GM23338 (cell line): ENCODE results near the gene PTGDR2. TPM values are rescaled to one million over a fixed set of nuclear protein-coding genes. Genes with fewer than 3 reads are reported as not detected.

Experiments used
- ATAC-seq: fragments of 200-7000 bp; cut with Tn5 transposase; 3 replicates; pipeline ENCODE4 v1.9.1; 2020
- DNase-seq: peaks from one replicate; pipeline ENCODE4 v3.0.0-alpha.2; 2015; ENCODE audit warnings: low spot score
- H2AFZ ChIP-seq: fragments of 200-600 bp; sonication (generic); 2 replicates; pipeline ENCODE4 v1.8.0; 2016; ENCODE audit warnings: antibody characterized with exemption, mild to moderate bottlenecking, moderate library complexity
- H3F3A ChIP-seq: fragments of 200-600 bp; sonication (generic); replicated peaks from 2 replicates; pipeline ENCODE4 v1.8.0; 2017; ENCODE audit warnings: antibody characterized with exemption, mixed run types, low read depth
- H3K27ac ChIP-seq: fragments of 200-600 bp; sonication (generic); 2 replicates; pipeline ENCODE4 v1.6.1; 2016; ENCODE audit warnings: low read depth
- H3K27me3 ChIP-seq: fragments of 200-600 bp; sonication (generic); 2 replicates; pipeline ENCODE4 v1.8.0; 2016; ENCODE audit warnings: mild to moderate bottlenecking, mixed run types, moderate library complexity; ENCODE audit not compliant: insufficient read depth
- H3K36me3 ChIP-seq: fragments of 200-600 bp; sonication (generic); 2 replicates; pipeline ENCODE4 v1.8.0; 2016; ENCODE audit warnings: mild to moderate bottlenecking; ENCODE audit not compliant: insufficient read depth
- H3K4me1 ChIP-seq: fragments of 200-600 bp; sonication (generic); 2 replicates; pipeline ENCODE4 v1.8.0; 2016; ENCODE audit warnings: mild to moderate bottlenecking, moderate library complexity; ENCODE audit not compliant: insufficient read depth
- H3K4me2 ChIP-seq: fragments of 200-600 bp; sonication (generic); 2 replicates; pipeline ENCODE4 v1.7.1; 2017; ENCODE audit warnings: mixed run types
- H3K4me3 ChIP-seq: fragments of 200-600 bp; sonication (generic); 2 replicates; pipeline ENCODE4 v1.6.1; 2016; ENCODE audit warnings: mixed run types
- H3K79me2 ChIP-seq: fragments of 200-600 bp; sonication (generic); replicated peaks from 2 replicates; pipeline ENCODE4 v1.8.0; 2017; ENCODE audit warnings: mild to moderate bottlenecking; ENCODE audit not compliant: insufficient read depth
- H3K9me2 ChIP-seq: fragments of 200-600 bp; sonication (generic); 2 replicates; pipeline ENCODE4 v1.8.0; 2017; ENCODE audit not compliant: insufficient read depth
- H4K20me1 ChIP-seq: fragments of 200-600 bp; sonication (generic); replicated peaks from 2 replicates; pipeline ENCODE4 v1.8.0; 2017; ENCODE audit warnings: mild to moderate bottlenecking; ENCODE audit not compliant: insufficient read depth
- H3K27ac Mint-ChIP-seq: 2 replicates; pipeline ENCODE4 v1.8.0; 2020; ENCODE audit warnings: inconsistent platforms, mild to moderate bottlenecking, moderate library complexity, mixed read lengths
- H3K27me3 Mint-ChIP-seq: 3 replicates; pipeline ENCODE4 v1.8.0; 2022; ENCODE audit warnings: low read depth, mild to moderate bottlenecking, moderate library complexity, mixed read lengths, inconsistent platforms; ENCODE audit not compliant: insufficient read depth, poor library complexity
- H3K36me3 Mint-ChIP-seq: 3 replicates; pipeline ENCODE4 v1.8.0; 2021; ENCODE audit warnings: low read depth, mild to moderate bottlenecking, inconsistent platforms, moderate library complexity, mixed read lengths
- H3K4me1 Mint-ChIP-seq: 3 replicates; pipeline ENCODE4 v1.8.0; 2020; ENCODE audit warnings: mild to moderate bottlenecking, inconsistent platforms, mixed read lengths
- H3K4me3 Mint-ChIP-seq: 3 replicates; pipeline ENCODE4 v1.8.0; 2021; ENCODE audit warnings: moderate library complexity, mild to moderate bottlenecking, inconsistent platforms, mixed read lengths
- H3K9me3 Mint-ChIP-seq: 3 replicates; pipeline ENCODE4 v1.8.0; 2020; ENCODE audit warnings: moderate library complexity, mild to moderate bottlenecking, inconsistent platforms, mixed read lengths
- CREB1 ChIP-seq: fragments of 250-450 bp; sonication (Bioruptor Pico); IDR thresholded peaks from 2 replicates; pipeline ENCODE4 v1.5.0; 2020; ENCODE audit warnings: low read depth, mild to moderate bottlenecking, moderate library complexity
- ETS1 ChIP-seq: IDR thresholded peaks from 2 replicates; pipeline ENCODE4 v1.6.1; 2016; ENCODE audit warnings: antibody characterized with exemption
- EZH2 ChIP-seq: fragments of 200-600 bp; sonication (generic); IDR thresholded peaks from one replicate; pipeline ENCODE4 v1.8.0; 2017; ENCODE audit warnings: antibody characterized with exemption, mild to moderate bottlenecking, low read depth; ENCODE audit not compliant: unreplicated experiment
- EZH2phosphoT487 ChIP-seq: fragments of 200-600 bp; sonication (generic); IDR thresholded peaks from one replicate; pipeline ENCODE4 v1.8.1; 2018; ENCODE audit warnings: antibody characterized with exemption; ENCODE audit not compliant: unreplicated experiment
- POLR2AphosphoS5 ChIP-seq: IDR thresholded peaks from 2 replicates; pipeline ENCODE4 v1.6.1; 2016; ENCODE audit warnings: antibody characterized with exemption, low read depth
- ZNF331 ChIP-seq: fragments of 250-450 bp; sonication (Bioruptor Pico); IDR thresholded peaks from 2 replicates; pipeline ENCODE4 v1.5.0; 2020; ENCODE audit warnings: low read depth, mild to moderate bottlenecking, moderate library complexity
- ZNF462 ChIP-seq: fragments of 250-450 bp; sonication (Bioruptor Pico); IDR thresholded peaks from 2 replicates; pipeline ENCODE4 v1.5.0; 2020; ENCODE audit warnings: mild to moderate bottlenecking, moderate library complexity
- polyA plus RNA-seq: library from polyadenylated mRNA; unstranded; fragments of >200 nt; fragmentation: Nextera tagmentation; extraction: Ambion mirVana; gene quantifications from 2 replicates; pipeline ENCODE4 v1.2.1, GENCODE V29; 2016
- total RNA-seq: library from RNA; depleted of rRNA; stranded (reverse); fragments of >200 nt; shearing (Covaris generic); gene quantifications from 2 replicates; pipeline ENCODE4 v1.2.3, GENCODE V29; 2014

The PTGDR2 gene
- total and polyA plus RNA-seq, 2 experiments from 2014 or later: 0.24 to 0.73 TPM

GRCh38 chr11:60831143-60831500, 24.6 kb downstream of the PTGDR2 start (continued):
- TF ChIP-seq ZNF462 (CRISPR knock-in tag) (no peak), POLR2AphosphoS5 (no peak)

DNA sequence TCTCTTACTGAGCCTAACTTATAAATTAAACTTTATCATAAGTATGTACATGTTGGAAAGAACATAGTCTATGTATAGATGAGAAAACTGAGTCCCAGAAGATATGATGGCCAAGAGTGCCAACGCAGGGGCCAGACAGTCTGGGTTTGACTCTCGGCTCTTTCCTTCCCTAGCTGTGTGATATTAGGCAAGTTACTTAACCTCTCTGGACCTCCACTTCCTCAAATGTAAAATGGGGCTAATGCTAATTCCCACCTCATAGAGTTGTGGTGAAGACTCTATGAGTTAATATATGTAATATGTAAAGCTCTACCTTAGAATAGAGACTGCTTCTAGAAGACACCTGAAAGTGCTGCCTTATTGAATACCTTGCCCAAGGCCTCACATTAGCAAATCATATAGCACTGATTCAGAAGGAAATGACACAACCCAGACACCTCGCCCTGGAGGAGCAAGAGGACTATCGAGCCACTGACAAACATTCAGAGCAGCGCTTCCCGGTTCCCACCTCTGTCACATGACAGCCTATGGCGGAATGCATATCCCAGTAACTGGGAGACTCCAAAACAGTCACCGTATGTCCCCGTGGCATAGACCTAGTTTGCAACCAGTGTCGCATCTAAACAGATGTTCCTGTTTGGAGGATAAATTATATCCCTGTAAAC, 25.1 kb downstream of the PTGDR2 start:
- Histone ChIP-seq H3K4me3 (no peak overlapping the region), H3K4me1 (no peaks in the 10 kb centered on the region; the same call in 1 of the 2 replicates), H3K9me2 (no peaks in the 10 kb centered on the region), H3K79me2 (no peaks in the 10 kb centered on the region), H3K36me3 (no peaks in the 10 kb centered on the region), H3K4me2 (no peak overlapping the region), H2AFZ (no peak overlapping the region), H3F3A (no peaks in the 10 kb centered on the region), H3K27me3 (no peaks in the 10 kb centered on the region), H3K27ac (no peak overlapping the region), H4K20me1 (no peaks in the 10 kb centered on the region; the same call in 1 of the 2 replicates)
- no peaks in the 10 kb centered on the region for H3K36me3 Mint-ChIP-seq
- H3K27me3 Mint-ChIP-seq: no peaks in the 10 kb centered on the region
- ATAC-seq: peak; percentile 25
- no peaks in the 10 kb centered on the region for H3K4me1 Mint-ChIP-seq
- H3K4me3 Mint-ChIP-seq: no peak overlapping the region
- no peak overlapping the region for H3K27ac Mint-ChIP-seq
- H3K9me3 Mint-ChIP-seq: no peaks in the 10 kb centered on the region
- no peak for DNase-seq
- no peak for TF ChIP-seq ETS1
- TF ChIP-seq ZNF331 (CRISPR knock-in tag): no peak
- no peak for TF ChIP-seq ZNF462 (CRISPR knock-in tag)
- no peak for TF ChIP-seq EZH2
- TF ChIP-seq CREB1 (CRISPR knock-in tag): no peak
- TF ChIP-seq EZH2phosphoT487: no peak
